GM04503 (cell line): ENCODE measurements around the gene BTNL2.
"Not testable (repeated sequence)": the region's sequence is repeated elsewhere in the genome, so short reads cannot be mapped to it uniquely, and the experiment has no call there.

Experiments used
- DNase-seq: peaks from one replicate; pipeline ENCODE4 v3.0.0-alpha.2; 2012; ENCODE audit warnings: low read depth

Gene BTNL2, protein sequence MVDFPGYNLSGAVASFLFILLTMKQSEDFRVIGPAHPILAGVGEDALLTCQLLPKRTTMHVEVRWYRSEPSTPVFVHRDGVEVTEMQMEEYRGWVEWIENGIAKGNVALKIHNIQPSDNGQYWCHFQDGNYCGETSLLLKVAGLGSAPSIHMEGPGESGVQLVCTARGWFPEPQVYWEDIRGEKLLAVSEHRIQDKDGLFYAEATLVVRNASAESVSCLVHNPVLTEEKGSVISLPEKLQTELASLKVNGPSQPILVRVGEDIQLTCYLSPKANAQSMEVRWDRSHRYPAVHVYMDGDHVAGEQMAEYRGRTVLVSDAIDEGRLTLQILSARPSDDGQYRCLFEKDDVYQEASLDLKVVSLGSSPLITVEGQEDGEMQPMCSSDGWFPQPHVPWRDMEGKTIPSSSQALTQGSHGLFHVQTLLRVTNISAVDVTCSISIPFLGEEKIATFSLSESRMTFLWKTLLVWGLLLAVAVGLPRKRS

DNA sequence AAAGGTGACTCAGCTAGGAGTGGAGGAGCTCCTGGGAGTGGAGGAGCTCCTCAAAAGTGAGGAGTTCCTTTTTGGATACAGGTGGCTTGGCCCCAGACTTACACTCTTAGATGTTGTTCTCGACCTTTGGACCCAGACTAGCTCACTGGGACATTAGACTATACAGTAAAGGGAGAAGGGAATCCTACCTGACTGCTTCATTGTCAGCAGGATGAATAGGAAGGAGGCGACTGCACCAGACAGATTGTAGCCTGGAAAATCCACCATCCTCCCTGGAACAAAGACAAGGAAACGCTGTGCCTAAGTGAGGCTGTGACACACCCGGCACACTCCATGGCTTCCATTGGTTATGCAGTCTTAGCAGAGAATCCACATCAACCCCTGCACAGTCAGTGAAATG lies at the start of gene BTNL2:
BTNL2 (minus strand) TSS at position 325 of the 400 bp plus-strand sequence; CDS start at position 267, 58 bp downstream.
- no peak for DNase-seq

DNA sequence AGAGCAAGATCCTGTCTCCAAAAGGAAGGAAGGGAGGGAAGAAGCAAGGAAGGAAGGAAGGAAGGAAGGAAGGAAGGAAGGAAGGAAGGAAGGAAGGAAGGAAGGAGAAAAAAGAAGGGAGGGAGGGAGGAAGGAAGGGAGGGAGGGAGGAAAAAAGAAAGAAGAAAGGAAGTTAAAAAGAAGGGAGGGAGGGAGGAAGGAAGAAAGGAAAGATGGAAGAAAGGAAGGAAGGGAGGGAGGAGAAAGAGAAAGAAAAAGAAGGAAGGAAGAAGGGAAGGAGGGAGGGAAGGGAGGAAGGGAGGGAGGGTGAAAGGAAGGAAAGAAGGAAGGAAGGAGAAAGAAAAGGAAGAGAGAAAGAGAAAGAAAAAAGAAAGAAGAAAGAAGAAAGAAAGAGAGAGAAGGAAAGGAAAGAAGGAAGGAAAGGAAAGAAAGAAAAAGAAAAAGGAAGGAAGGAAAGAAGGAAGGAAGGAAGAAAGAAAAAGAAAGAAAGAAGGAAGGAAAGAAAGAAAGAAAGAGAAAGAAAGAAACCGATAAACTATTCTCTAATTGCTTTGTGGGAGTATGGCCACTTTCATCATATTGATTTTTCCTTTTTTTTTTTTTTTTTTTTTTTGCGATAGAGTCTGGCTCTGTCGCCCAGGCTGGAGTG lies 42.2 kb upstream of the BTNL2 start:
- DNase-seq = no peak

GRCh38 chr6:32447932-32448331 lies 41.0 kb upstream of the BTNL2 start:
- no peak for DNase-seq

DNA sequence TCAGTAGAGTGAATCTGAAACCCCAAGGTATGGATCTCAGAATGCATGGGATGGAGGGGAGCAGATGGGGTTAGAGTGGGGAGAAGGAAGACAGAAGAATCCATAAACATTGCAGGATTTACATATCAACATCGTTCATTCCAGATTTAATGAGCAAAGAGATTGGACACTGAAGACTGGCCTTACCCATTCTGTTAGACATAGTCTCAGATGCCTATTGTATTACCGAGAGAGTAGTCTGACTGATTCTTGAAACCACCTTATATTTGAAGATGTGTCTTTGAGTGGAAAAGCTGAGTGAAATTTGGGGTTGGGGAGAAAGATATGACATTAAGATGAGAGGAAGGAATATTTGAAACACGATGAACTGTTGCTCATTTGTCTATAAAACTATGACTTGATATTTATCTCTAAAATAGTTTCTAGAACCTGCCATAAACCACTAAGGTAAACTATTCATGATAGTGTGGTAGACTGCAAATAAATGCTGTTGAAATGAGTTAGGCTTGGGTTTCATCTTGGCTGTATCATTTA lies 38.4 kb upstream of the BTNL2 start:
- no peak for DNase-seq

GRCh38 chr6:32444433-32444832 lies 37.5 kb upstream of the BTNL2 start:
- no peak for DNase-seq

DNA sequence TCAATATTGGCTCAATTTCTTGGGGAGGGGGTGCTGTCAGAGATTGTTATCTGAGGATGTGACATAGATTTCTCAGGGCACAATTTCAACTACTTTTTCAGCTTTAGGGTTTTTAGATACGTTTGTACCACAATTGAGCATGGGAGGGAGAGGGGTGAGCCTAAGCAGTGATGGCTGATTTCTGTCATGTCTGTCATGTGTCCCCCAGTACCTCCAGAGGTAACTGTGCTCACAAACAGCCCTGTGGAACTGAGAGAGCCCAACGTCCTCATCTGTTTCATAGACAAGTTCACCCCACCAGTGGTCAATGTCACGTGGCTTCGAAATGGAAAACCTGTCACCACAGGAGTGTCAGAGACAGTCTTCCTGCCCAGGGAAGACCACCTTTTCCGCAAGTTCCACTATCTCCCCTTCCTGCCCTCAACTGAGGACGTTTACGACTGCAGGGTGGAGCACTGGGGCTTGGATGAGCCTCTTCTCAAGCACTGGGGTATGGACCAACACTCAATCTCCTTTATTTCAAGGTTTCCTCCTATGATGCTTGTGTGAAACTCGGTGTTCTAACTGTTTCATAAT lies 36.1 kb upstream of the BTNL2 start:
- DNase-seq = no peak

GRCh38 chr6:32442243-32442667 lies 35.3 kb upstream of the BTNL2 start:
- DNase-seq = no peak

GRCh38 chr6:32439602-32440214 lies 32.7 kb upstream of the BTNL2 start, which contains the start of gene HLA-DRA:
Gene HLA-DRA (plus strand): TSS chr6:32439887. CDS start chr6:32439951, 64 bp downstream.
- DNase-seq = peak; percentile 8

- DNase-seq = no peak
Measured at GRCh38 chr6:32439139-32439538, 32.2 kb upstream of the BTNL2 start.

GRCh38 chr6:32436995-32437836 lies 30.2 kb upstream of the BTNL2 start:
- no peak for DNase-seq

- DNase-seq = no peak
Measured at GRCh38 chr6:32436186-32436585, 29.2 kb upstream of the BTNL2 start.

DNA sequence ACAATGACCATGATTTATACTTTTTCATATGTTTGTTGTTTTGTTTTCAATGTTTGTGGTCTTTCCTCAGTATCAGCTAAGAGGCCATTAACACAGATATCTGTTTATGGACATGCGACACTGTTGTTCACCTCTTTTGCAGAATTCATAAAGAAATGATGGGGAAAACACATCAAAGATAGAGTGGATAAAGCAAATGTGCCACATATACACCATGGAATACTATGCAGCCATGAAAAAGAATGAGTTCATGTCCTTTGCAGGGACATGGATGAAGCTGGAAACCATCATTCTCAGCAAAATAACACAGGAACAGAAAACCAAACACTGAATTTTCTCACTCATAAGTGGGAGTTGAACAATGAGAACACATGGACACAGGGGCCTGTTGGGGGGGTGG lies 27.0 kb upstream of the BTNL2 start:
- DNase-seq = not testable (repeated sequence)

DNA sequence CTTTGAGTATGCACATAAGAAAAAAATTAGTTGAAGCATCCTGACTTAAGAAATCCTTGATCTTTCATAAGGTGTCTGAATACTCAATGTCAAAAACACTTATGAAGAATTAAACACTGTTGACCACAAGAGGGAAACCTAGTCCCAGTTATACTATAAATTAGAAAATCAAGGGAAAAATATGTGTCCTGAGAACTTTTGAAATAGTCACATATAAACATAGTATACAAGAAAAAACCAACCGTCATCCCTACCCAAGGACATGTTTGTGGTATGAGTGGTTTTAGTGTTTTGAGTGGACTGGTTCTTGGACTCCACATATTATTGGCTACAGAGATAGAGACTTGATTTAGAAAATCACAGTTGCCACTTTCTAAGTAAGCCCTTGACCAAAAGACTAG lies 25.1 kb upstream of the BTNL2 start:
- no peak for DNase-seq

DNA sequence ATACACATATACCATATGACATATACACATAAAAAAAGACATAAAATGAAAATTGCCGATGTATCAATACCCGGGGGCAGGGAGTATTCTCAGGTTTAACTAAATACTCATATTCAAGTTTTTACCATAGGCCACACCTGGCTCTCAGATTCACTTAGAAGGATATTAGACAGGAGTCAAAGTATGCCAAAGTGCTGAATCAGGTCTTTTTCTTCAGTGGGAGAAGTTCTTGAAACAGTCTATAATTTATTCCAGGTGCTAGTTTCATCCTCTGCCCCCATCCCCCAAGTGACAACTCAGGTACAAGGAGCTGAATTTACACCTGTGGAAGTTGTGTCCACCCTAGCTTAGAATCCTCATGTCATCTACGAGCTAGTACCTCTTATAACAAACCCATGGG lies 24.2 kb upstream of the BTNL2 start:
- no peak for DNase-seq

DNA sequence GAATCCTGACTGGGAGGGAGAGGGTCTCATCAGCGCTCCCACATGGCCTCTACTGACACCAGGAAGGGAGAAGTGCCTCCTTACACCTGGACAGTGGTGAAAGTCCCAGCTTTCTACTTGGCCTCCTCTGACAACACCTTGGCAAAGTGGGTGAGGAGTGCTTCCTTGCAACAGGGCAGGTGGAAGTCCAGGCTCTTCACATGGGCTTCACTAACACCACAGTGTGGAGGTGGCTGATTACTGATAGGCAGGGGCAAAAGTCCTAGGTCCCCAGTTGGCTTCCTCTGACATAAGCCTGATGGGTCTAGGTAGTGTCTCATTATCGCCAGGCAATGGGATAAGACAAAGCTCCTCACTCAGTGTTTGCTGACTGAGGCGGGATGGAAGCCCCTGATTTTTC lies 23.2 kb upstream of the BTNL2 start:
- DNase-seq = no peak

GRCh38 chr6:32427934-32428474 lies 21.0 kb upstream of the BTNL2 start:
- no peak for DNase-seq

DNA sequence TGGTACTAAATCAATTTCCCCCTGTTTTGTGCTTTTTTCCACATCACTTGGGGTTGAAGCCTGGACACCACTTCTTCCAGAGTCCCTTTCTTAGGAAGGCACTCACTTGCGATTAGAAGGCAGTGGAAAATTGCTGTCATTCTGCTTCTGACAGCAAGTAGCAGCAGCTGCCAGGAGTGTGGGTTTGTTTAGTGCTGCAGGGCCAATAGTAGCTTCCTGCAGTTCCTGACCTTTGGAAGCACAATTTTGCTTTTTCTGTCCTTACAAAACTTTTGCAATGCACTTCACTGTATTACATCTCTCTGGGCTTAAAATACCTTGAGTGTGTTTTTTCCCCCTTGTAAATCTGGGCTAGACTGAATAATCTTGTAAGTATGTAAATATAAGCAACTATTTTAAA lies 20.2 kb upstream of the BTNL2 start:
- no peak for DNase-seq

GRCh38 chr6:32426338-32426737 lies 19.4 kb upstream of the BTNL2 start:
- DNase-seq = no peak

GRCh38 chr6:32424589-32425300 lies 17.8 kb upstream of the BTNL2 start:
- no peak for DNase-seq

- DNase-seq = no peak
Measured at GRCh38 chr6:32416036-32416435, 9.1 kb upstream of the BTNL2 start.
